Measurements from ENCODE around the gene C8G.

Gene C8G

DNA sequence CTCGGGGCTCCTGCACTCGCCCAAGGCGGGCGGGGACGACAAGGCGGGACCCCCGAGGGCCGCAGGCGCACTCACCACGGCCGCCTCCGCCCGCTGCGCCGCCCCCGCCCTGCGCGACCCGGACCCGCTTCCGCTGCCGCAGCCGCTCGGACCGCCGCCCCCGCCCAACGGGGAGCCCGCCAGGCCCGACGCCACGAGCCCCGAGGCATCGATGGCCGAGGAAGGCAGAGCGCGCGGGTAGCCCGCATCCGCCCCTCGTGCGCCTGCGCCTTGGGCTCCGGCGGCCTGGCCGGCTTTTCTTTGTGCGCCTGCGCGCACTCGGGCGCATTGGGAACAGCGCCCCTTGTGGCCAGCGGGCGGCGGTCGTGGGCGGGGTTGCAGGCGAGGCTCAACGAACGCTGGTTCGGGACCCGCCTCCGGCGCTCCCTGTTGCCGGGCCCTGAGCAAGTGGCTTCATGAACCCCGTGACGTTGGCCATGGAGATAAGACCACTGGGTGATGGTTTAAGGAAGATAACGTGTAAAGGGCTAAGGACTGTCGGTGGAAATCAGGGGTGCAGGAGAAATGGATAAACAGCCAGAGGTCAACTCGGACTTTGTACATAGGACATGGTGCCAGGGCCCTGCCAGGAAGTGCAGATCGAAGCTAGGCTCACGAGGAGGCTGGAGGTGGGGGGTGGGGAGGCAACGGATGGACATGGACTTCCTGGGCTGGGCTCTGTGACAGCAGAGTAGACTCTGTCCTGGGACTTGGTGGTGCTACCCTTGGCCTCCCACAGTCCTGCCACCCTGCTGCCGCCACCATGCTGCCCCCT lies at the start of gene C8G, which contains the start of gene FBXW5:
Gene C8G, plus strand, starts transcription at position 725 of the 814 bp plus-strand sequence. Its CDS starts 78 bp downstream, at position 803.
Gene FBXW5, minus strand, starts transcription at position 220 of the 814 bp plus-strand sequence. CDS start 655 bp downstream, outside the sequence.
- peak within 1 kb of the TSS; percentile 86 for H3K4me3 ChIP-seq (ENCODE audit: low read depth, low read length)
- peak; percentile 76 for TF ChIP-seq CTCF (conservative IDR thresholded peaks at IDR 0.05; ENCODE audit: low read depth, low read length)
- DNase-seq (ENCODE audit: low read depth), result peak; percentile 94

GRCh38 chr9:136896027-136896426 lies 49.0 kb upstream of the C8G start:
- DNase-seq (ENCODE audit: low read depth), result no peak
- no peak for TF ChIP-seq CTCF (conservative IDR thresholded peaks at IDR 0.05; ENCODE audit: low read depth, low read length)
- H3K4me3 ChIP-seq (ENCODE audit: low read depth, low read length), result no peak overlapping the region

DNA sequence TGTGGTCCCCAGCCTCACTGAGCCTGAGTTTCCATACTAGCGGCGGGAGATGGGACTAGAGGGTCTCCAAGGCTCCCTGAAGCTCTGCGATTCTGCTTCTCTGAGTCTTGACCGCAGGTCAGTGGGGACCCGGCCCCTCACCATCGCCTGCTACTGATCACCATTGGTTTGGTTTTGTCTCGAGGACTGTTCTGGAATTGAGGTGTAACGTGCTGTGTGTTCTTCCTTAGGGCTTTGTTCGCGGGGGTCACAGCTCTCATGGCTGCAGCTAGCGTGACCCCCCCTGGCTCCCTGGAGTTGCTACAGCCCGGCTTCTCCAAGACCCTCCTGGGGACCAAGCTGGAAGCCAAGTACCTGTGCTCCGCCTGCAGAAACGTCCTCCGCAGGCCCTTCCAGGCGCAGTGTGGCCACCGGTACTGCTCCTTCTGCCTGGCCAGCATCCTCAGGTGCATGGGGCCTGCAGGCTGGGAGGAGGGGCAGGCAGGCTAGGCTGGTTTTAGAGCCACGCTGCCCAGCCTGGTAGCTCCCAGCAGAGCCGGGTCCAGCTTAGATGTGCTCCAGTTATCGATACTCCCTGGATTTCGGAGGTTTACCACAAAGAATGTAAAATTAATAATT lies 46.5 kb upstream of the C8G start:
- no peak overlapping the region for H3K4me3 ChIP-seq (ENCODE audit: low read depth, low read length)
- no peak for DNase-seq (ENCODE audit: low read depth)
- no peak for TF ChIP-seq CTCF (conservative IDR thresholded peaks at IDR 0.05; ENCODE audit: low read depth, low read length)

DNA sequence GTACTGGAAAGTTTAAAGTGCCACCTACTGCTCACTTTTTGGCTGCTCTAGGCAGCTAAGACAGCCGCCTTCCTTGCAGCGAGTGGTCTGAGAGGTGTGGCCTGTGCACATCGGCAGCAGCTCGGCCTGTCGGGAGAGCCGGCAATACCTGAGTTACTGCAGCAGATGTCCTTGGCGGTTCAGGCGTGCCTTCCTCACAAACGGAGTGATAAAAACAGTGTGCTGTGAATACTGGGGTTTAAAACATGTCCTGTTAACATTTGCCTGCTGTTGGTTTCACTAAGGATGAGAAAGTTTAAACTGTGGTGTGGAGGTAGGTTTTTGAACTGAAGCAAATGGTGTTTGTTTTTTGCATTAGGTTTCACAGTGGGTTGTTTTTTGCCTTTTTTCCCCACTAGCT lies 45.8 kb upstream of the C8G start:
- no peak for DNase-seq (ENCODE audit: low read depth)
- TF ChIP-seq CTCF (conservative IDR thresholded peaks at IDR 0.05; ENCODE audit: low read depth, low read length), result peak; percentile 9
- no peak overlapping the region for H3K4me3 ChIP-seq (ENCODE audit: low read depth, low read length)

DNA sequence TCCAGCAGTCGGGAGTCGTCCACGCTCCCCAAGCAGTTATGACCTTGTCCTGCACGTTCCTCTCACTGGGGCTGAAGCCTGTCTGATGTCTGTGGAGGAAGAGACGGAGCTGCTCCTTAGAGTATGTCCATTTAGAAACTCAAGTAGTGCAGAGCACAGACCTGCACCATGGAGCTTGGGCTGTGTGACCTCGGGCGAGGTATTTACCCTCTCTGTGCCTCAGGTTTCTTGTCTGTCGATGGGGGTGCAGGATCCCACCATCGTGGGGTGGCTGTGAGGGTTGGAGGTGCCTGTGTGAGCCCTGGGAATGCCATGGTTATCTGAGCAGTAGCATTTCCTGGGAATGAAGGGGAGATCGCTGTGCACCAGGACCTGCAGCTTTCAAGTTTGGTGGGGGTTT lies 44.5 kb upstream of the C8G start:
- H3K4me3 ChIP-seq (ENCODE audit: low read depth, low read length), result no peak overlapping the region
- DNase-seq (ENCODE audit: low read depth), result no peak
- no peak for TF ChIP-seq CTCF (conservative IDR thresholded peaks at IDR 0.05; ENCODE audit: low read depth, low read length)

DNA sequence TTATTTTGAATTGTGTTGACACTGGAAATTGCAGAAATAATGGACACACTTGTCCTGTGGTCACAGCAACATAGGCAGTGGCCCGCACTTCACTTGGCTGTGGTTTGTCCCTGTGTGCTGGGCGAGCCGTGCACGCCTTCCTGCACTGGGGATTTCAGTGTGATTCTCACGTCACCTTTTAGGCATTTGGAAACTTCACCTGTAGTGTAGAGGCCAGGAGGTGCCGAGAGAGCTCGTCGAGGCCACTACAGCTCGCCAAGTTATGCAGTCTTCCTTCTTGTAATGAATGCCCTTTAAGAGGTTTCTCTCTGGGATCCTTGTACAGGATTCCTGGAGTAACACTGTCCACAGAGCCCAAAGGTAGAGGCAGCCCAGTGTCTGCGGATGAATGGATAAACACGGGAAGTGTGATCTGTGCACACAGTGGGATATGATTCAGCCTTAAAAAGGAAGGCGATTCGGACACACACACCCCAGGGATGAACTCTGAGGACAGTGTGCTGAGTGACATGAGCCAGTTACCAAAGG lies 44.0 kb upstream of the C8G start:
- no peak for TF ChIP-seq CTCF (conservative IDR thresholded peaks at IDR 0.05; ENCODE audit: low read depth, low read length)
- peak; percentile 14 for DNase-seq (ENCODE audit: low read depth)
- H3K4me3 ChIP-seq (ENCODE audit: low read depth, low read length), result no peak overlapping the region

All from choroid plexus epithelial cell (primary cell).